SU-DHL-6 (cell line): Measurements from ENCODE around the gene SELPLG.

ENCODE experiments used
- EZH2phosphoT487 ChIP-seq: fragments of 200-600 bp; sonication (generic), shearing (Covaris generic); conservative IDR thresholded peaks from 2 replicates; pipeline ENCODE4 v1.6.1; 2018; ENCODE audit warnings: mild to moderate bottlenecking, antibody characterized with exemption, low read length, moderate library complexity, mixed read lengths
- TF ChIP-seq, protein P1 (sequence below): fragments of 200-600 bp; sonication (generic); IDR thresholded peaks from one replicate; pipeline ENCODE4 v1.5.1; 2017; ENCODE audit warnings: antibody characterized with exemption, mild to moderate bottlenecking, low read length, moderate library complexity; ENCODE audit not compliant: insufficient read depth, poor library complexity, severe bottlenecking

DNA sequence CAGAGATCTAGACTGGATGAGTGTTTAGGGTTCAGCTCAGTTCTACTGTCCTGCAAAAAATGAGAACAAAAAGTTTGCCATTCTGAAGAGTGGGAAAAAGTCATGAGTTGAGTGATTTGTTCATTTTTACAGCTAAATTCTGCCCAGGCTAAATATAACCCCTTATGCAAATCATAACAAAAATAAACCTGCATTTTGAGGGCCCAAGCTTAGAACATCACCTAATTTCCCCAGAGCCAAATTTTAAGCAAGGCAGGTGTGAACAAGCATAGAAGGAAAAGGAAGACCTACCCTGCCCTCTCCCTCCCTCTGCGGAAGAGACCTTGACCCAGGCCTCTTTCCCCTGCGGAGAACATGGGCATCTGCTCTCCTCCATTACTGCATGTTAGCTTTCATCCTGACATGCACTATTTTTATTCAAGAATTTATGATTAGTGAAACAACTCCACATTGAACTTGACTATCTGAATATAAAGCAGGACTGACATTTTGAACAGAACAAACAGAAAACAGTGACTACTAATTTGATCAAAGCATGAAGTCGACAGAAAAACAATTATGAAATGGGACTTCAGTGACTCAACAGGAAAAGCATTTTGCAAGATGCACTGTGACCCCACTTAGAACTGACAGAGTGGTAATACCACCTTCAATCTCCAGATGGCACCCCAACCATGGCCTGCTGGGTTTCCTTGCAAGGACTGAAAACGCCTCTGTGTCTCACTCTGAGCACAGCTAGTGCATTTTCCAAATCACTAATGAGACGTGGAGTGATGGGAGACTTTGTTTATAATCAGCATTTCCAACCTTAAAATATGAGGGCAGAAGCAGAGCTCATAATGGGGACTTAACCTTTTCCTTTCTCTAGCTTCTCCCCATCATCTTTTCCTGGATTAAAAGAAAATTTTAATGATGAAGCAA is 30.9 kb upstream of the SELPLG start:
- TF ChIP-seq EZH2phosphoT487, result no peak
- TF ChIP-seq, protein P1, sequence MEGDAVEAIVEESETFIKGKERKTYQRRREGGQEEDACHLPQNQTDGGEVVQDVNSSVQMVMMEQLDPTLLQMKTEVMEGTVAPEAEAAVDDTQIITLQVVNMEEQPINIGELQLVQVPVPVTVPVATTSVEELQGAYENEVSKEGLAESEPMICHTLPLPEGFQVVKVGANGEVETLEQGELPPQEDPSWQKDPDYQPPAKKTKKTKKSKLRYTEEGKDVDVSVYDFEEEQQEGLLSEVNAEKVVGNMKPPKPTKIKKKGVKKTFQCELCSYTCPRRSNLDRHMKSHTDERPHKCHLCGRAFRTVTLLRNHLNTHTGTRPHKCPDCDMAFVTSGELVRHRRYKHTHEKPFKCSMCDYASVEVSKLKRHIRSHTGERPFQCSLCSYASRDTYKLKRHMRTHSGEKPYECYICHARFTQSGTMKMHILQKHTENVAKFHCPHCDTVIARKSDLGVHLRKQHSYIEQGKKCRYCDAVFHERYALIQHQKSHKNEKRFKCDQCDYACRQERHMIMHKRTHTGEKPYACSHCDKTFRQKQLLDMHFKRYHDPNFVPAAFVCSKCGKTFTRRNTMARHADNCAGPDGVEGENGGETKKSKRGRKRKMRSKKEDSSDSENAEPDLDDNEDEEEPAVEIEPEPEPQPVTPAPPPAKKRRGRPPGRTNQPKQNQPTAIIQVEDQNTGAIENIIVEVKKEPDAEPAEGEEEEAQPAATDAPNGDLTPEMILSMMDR, result peak; percentile 79
